Adrenal gland (tissue), 5 donors: ENCODE measurements around the gene SLC36A1.

Experiments used
- CTCF ChIP-seq, 6 experiments: fragments of 450-650 bp in 4 of 6; fragments of 200-600 bp in 2 of 6; sonication (generic) in 1 of 6; IDR thresholded peaks; 1 replicate in 5 of 6; 2 replicates in 1 of 6; pipeline versions ENCODE4 v1.5.1 to v1.8.0; 2016 to 2021; ENCODE audit warnings: antibody characterized with exemption in 6 of 6, mild to moderate bottlenecking in 2 of 6, moderate library complexity in 1 of 6
- POLR2A ChIP-seq, 2 donors: fragments of 450-650 bp; IDR thresholded peaks; one replicate each; pipeline ENCODE4 v1.6.1; 2017; ENCODE audit warnings: antibody characterized with exemption in 2 of 2, mild to moderate bottlenecking in 2 of 2, moderate library complexity in 1 of 2
- donor health status: DM: no; HTN: no; CAD: no.

- TF ChIP-seq CTCF (IDR thresholded peaks at IDR 0.05), result no peak
- no peak for TF ChIP-seq POLR2A (IDR thresholded peaks at IDR 0.05)
Observed at GRCh38 chr5:151449297-151449696, 1.9 kb downstream of the SLC36A1 start.
